Glomerular visceral epithelial cell (primary cell): ENCODE data around the gene SLC20A1.
"Not testable (repeated sequence)": the region's sequence is repeated elsewhere in the genome, so short reads cannot be mapped to it uniquely, and the experiment has no call there.

ENCODE experiments used
- DNase-seq: peaks from one replicate; pipeline ENCODE4 v3.0.0-alpha.2; 2016; ENCODE audit errors: extremely low spot score

SLC20A1 gene

DNA sequence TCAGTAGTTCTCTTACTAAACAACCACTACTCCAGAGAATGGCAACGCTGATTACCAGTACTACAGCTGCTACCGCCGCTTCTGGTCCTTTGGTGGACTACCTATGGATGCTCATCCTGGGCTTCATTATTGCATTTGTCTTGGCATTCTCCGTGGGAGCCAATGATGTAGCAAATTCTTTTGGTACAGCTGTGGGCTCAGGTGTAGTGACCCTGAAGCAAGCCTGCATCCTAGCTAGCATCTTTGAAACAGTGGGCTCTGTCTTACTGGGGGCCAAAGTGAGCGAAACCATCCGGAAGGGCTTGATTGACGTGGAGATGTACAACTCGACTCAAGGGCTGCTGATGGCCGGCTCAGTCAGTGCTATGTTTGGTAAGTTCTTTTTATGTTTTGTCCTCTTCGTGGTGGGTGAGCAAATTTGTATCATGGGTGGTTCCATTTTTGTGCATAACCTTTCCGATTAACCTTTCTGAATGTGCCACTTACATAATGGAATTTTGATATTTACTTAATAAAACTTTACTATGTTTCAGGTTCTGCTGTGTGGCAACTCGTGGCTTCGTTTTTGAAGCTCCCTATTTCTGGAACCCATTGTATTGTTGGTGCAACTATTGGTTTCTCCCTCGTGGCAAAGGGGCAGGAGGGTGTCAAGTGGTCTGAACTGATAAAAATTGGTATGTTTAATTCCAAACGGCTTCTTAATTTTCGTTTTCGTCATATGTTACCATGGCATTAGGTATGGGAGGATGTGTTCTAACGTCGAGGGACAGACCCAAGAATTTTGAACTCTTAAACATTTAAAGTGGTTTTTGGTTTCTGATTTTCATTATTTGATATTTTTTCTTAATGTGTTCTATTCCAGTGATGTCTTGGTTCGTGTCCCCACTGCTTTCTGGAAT is 1.3 kb downstream of the SLC20A1 start:
- DNase-seq = no peak

DNA sequence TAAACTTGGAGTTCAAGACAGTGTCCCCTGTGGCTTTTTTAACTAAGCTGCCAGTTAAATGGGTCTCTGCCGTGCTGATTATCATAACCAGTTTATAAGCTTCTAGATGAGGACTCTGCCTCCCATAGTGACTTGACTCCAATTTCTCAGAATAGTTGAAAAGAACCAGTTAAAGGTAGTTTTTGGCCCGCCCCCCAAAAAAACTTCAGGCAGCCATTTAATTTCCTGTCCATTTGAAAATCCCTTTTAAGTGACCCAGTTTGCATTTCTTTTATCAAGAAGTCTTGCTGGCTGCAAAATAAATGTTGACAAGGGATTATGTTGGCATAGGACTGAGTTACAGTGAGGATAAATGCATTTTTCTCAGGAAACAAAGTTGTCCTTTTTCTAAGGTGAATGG is 2.3 kb downstream of the SLC20A1 start:
- DNase-seq = no peak

DNA sequence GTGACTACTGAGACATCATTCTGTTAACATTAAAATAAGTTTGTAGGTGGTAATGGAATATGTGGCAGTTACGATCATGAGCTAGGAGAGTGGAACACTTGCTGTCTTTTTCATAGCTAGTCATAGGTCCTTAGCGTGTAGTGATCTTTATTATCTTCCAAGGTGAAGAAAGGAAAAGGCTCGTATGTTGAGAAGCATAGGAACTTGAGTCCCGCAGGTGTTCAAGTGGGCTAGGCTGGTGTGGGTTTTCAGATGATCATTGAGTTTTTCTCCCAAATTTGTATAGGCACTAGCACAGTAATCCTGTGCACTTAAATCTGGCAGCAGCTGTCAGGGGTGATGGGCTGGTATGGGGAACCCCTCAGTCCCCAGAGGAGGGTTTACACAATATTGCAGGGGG is 10.9 kb downstream of the SLC20A1 start:
- no peak for DNase-seq

DNA sequence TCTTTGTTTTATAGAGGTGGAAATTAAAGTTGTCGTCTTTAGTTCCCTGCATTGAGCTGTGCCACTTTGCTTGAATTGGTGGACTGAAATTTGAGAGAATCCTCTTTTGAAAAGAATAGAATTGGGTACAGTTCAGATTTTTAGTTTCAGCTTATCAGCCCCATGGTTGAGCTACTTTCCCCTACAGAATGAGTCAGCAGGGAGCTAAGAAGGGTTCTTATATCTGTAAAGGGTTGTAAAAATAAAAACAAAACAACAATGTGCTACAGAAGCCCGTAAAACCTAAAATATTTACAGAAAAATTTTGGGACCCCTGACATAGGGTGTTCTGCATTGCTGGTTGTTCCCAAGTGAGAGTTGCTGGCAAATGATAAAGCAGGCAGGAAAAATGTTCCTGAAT is 12.6 kb downstream of the SLC20A1 start:
- no peak for DNase-seq

DNA sequence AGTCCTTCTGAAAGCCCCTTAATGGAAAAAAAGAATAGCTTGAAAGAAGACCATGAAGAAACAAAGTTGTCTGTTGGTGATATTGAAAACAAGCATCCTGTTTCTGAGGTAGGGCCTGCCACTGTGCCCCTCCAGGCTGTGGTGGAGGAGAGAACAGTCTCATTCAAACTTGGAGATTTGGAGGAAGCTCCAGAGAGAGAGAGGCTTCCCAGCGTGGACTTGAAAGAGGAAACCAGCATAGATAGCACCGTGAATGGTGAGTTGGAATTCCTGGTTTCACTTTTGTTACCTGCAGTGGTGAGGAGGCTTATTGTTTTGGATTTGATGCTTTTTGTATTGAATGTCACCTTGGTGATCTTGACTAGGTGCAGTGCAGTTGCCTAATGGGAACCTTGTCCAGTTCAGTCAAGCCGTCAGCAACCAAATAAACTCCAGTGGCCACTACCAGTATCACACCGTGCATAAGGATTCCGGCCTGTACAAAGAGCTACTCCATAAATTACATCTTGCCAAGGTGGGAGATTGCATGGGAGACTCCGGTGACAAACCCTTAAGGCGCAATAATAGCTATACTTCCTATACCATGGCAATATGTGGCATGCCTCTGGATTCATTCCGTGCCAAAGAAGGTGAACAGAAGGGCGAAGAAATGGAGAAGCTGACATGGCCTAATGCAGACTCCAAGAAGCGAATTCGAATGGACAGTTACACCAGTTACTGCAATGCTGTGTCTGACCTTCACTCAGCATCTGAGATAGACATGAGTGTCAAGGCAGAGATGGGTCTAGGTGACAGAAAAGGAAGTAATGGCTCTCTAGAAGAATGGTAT is 13.3 kb downstream of the SLC20A1 start:
- DNase-seq = no peak

DNA sequence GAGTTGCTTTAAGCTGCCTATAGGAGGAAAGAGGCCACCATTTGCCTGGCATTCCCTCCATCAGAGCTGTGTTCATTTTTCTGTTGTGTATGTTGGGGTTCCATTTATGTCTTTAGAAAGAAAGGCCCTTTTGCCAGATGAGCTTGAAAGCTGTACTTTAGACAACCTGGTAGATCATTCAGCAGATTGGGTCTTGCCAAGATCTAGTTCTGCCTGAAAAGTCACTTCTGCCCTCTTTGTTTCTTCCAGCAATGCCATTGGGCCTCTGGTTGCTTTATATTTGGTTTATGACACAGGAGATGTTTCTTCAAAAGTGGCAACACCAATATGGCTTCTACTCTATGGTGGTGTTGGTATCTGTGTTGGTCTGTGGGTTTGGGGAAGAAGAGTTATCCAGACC is 14.4 kb downstream of the SLC20A1 start:
- DNase-seq = no peak

DNA sequence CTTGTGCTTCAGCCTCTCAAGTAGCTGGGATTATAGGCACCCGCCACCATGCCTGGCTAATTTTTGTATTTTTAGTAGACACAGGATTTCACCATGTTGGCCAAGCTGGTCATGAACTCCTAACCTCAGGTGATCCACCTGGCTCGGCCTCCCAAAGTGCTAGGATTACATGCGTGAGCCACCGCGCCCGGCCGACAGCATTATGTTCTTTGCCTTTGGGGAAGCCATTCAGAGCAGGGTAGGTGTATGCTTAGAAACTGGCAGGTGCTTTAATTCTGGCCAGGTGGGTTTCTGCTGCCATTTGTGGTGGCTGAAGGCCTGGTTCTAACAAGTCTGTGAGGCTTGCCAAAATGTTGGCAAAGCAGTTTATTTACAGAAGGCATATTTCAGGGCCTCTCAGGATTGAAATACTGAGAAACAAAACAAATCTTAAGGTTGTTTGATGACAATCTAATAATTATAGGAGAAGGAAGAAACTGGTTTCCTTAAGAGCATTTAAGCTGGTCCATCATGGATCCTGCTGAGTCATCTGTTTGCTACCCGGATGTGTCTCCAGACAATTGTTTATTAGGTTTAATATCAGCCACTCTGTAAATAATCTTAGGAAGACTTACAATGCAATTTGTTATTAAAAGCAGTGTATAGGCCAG is 16.0 kb downstream of the SLC20A1 start:
- no peak for DNase-seq

DNA sequence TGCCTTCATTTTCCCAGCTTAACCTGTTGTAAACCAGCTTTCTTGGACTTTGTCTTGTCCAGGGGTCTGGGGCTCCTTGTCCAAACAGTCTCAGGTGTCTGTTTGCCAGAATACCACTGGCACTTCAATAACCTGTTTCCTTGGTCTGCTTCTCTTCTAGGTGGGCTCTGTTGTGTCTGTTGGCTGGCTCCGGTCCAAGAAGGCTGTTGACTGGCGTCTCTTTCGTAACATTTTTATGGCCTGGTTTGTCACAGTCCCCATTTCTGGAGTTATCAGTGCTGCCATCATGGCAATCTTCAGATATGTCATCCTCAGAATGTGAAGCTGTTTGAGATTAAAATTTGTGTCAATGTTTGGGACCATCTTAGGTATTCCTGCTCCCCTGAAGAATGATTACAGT is 17.0 kb downstream of the SLC20A1 start:
- no peak for DNase-seq

DNA sequence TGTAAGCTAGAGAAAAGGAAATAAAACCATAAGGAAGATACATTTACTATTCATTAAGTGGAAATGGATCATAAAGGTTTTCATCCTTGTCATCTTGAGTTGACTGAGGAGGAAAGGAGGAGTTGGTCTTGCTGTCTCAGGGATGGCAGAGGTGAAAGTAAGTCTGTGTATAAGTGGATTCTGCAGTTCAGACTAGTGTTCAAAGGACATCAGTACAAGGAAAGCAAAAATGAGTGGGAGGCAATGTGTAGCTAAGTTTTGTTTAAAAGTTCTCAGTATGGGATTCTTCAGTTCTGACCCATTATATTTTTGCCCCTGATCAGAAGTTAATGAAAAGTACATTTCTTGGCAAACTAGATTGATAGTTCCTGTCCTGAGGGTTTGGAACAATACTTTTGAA is 18.9 kb downstream of the SLC20A1 start:
- DNase-seq = no peak

DNA sequence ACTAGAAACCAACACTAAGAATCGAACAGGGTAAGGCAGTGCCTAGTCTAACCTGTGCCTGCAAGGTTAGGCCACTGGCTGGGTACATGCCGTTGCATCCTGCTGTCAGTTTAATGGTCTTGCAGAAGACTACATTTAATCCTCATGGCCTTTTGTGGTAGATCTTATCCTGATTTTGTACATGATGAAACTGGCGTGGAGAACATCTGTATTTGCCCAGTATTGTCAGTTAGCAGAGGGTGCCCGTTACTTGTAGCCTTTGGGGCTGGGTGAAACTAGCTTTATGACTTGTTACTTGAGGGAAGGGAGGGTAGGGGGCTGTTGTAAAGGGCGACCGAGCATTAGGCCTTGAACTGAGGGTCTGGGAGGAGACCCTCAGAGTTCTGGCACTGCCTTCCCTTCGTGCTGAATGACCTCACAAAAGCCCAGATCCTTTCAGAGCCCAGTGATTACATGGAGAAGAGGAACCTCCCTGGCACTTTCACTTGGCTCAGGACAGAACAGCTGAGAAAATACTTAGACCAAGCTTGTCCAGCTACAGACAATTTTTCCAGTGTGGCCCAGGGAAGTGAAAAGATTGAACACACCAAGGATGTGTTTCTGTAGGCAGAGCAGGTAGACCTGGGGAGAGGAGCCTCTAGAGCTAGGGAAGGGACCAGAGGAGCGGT is 19.5 kb downstream of the SLC20A1 start:
- no peak for DNase-seq

DNA sequence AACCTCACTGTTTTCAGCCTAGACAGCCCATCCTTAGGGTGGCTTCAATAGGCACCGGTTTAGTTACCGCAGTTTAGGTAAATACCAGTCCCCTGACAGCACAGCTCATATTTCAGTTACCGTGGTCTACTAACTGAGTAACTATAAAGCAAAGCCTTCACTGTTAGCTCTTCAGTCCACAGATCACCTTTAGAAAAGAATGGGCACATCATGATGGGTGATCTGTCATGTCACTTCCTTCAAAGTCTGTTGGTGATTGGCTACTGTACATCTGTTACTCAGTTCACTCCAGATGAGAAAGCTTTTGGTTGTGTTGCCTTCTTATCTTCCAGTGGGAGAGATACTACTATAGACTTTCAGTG is 21.0 kb downstream of the SLC20A1 start:
- DNase-seq = no peak

DNA sequence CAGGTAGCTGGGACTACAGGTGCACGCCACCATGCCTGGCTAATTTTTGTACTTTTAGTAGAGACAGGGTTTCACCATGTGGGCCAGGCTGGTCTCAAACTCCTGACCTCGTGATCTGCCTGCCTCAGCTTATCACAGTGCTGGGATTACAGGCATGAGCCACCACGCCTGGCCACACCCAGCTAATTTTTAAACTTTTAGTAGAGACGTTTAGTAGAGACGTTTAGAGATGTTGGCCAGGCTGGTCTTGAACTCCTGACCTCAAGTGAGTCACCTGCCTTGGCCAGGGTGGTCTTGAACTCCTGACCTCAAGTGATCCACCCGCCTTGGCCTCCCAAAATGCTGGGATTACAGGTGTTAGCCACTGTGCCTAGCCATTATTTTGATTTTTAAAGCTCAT is 21.8 kb downstream of the SLC20A1 start:
- DNase-seq = not testable (repeated sequence)

DNA sequence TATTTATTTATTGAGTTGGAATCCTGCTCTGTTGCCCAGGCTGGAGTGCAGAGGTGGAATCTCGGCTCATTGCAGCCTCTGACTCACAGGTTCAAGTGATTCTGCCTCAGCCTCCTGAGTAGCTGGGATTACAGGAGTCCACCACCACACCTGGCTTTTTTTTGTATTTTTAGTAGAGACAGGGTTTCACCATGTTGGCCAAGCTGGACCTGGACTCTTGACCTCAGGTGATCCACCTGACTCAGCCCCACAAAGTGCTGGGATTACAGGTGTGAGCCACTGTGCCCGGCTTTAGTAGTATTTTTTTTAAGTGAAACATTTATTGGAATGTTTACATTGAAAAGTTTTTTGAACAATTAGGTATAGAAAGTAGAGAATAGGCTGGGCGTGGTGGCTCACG is 23.9 kb downstream of the SLC20A1 start:
- no peak for DNase-seq

DNA sequence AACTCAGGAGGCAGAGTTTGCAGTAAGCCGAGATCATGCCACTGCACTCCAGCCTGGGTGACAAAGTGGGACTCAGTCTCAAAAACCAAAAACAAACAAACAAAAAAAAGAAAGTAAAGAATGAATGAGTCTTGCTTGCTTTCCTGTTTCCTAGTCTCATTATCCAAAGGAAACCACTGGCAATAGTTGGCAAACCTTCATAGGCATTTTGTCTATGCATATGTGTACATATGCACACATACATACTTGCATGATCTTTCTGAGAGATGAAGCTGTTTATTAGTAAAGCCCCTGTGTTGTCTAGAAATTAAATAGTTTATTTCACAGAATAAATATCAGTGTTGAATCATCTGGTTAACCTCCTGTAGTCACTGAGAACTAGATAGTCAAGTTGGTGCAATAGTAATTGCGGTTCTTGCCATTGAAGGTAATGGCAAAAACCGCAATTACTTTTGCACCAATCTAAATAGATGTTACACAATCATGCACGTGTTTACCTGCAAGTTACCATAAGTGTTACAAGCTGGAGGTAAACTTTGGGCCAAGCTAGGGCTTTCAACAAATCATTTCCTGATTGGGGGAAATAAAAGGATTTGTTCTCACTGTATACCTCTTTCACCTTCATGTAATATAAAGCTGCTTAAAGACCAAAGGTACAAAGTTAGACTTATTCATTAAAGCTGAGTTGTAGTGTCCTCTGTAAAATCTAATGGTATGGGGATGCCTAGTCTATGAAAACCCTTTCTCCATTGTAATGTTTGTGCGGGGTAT is 24.7 kb downstream of the SLC20A1 start:
- DNase-seq = no peak

DNA sequence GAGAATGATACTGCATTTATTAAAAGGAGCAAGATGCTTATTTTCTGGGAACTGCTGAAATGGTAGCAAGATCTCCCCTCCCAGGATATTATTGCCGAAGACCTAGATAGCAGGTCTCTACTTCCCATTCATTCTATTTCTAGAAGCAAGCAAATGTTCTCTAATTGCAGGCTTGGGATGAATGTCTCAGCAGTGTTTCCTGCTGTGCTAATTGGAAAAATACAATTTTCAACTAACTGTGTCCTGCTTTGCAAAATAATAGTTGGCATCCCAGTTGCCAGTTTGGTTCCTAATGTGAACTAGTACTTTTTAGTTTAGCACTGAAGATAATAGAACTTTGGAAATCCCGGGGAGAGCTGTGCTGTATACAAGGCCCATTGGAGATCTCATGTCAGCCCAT is 26.1 kb downstream of the SLC20A1 start:
- no peak for DNase-seq

DNA sequence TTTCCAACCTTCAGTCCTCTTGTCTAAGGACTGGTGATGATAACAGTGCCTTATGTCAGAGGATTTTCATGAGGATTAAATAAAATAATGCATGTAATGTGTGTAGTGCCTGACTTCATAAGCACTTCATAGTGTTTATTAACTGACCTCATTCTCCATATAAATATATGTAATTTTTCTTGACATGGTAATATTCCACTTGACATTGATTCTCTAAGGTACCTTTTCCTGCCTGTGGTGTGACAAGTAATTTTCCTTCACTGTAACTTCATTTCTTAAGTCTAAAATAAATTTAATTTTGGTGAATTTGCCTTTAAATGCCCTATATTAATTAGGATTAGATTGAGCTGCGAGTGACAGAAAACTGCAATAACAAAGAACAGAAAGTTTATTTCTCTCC is 27.3 kb downstream of the SLC20A1 start:
- no peak for DNase-seq

DNA sequence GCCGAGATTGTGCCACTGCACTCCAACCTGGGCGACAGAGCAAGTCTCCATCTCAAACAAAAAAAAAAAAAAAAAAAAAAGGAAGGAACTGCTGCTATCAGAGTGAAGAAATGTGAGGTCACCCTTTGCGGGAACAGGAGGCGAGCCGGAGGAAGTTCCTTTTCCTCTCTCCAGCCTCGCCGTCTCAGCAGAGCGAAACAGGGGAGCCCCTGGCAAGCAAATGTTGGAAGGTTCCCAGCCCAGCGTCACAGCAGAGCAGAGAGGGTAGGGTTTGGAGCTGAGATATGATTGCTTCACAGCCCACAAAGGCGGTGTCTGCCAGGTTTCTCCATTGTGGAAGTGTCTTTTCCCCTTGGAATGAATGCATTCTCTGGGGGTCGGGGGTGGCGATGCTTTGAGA is 28.5 kb downstream of the SLC20A1 start:
- DNase-seq = no peak

DNA sequence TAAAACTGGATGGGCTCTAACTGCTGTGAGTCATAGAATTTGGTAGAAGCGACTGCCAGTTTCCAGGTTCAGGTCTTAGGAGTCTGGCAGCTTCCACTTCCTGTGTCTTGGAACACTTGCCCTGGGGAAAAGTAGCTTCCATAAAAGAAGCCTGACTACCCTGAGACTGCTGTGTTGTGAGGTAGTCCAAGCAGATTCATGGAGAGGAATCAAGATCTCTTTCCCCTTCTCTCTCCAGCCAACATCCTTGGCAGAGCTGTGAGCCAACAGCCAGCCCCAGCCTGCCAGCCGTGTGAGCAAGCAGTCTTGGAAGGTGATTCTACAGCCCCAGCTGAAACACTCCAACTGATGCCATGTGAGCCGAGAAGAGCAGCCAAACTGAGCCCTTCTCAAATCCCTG is 33.7 kb downstream of the SLC20A1 start:
- DNase-seq = no peak

DNA sequence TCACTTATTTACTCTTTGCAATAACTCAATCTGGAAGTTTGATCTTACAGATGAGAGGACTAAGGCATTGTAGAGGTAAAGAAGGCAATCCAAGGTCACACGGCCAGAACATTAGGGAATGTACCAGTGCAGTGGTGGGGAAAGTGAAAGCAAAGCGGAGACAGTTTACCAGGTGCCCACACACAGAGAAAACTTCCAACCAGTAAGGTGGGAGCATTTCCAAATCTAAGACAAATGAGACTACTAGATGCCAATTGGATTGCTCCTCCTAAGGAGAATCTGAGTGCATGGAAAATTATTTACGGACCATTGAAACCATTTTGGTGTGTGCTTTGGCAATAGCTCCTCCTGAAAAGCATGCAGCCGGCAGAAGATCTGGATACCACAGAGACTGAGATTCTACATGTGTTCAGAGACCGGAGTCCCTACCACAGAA is 34.9 kb downstream of the SLC20A1 start:
- no peak for DNase-seq

DNA sequence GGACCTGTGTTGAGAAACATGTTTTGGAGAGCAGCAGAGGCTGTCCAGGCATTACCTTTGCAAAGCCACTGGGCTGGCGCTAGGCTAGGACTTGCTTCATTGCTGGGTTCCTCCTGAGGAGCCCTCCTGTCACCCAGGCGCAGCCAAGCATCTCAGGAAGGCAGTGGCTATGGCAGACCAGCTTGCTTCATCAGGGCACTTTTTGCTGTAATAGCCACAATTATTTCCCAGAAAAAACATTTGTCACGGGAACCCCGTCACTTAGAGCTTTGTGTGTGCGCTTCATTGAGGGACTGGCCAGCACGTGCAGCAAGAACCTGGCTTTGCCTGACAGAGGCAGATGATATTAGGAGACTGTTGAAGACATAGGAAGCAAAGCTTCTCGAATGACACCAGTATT is 36.4 kb downstream of the SLC20A1 start:
- no peak for DNase-seq
